GM06990 (cell line): ENCODE measurements around the gene INVS.

Source experiments
- DNase-seq: peaks from one replicate; pipeline ENCODE4 v3.0.0-alpha.2; 2011; ENCODE audit not compliant: insufficient read length; ENCODE audit errors: extremely low read depth
- H3K27me3 ChIP-seq: replicated peaks from 2 replicates; pipeline ENCODE4 v1.6.0; 2011; ENCODE audit warnings: low read length; ENCODE audit not compliant: control insufficient read depth, insufficient read depth
- H3K36me3 ChIP-seq: 2 replicates; pipeline ENCODE4 v1.5.1; 2011; ENCODE audit warnings: low read length; ENCODE audit not compliant: control insufficient read depth, insufficient read depth
- H3K4me3 ChIP-seq: replicated peaks from 2 replicates; pipeline ENCODE4 v1.5.1; 2011; ENCODE audit warnings: low read depth, mild to moderate bottlenecking, control low read depth, low read length
- TF ChIP-seq, protein P1 (sequence below): IDR thresholded peaks from 2 replicates; pipeline ENCODE4 v1.5.1; 2011; ENCODE audit warnings: low read length, control low read depth, mild to moderate bottlenecking, inconsistent platforms; ENCODE audit not compliant: insufficient read depth, poor library complexity, severe bottlenecking

INVS gene

GRCh38 chr9:100104314-100104713, 5.3 kb downstream of the INVS start:
- DNase-seq: no peak
- Histone ChIP-seq H3K27me3 (no peaks in the 10 kb centered on the region), H3K36me3 (peaks cover 4% of the 10 kb centered on the region), H3K4me3 (no peak overlapping the region)
- TF ChIP-seq, protein P1, sequence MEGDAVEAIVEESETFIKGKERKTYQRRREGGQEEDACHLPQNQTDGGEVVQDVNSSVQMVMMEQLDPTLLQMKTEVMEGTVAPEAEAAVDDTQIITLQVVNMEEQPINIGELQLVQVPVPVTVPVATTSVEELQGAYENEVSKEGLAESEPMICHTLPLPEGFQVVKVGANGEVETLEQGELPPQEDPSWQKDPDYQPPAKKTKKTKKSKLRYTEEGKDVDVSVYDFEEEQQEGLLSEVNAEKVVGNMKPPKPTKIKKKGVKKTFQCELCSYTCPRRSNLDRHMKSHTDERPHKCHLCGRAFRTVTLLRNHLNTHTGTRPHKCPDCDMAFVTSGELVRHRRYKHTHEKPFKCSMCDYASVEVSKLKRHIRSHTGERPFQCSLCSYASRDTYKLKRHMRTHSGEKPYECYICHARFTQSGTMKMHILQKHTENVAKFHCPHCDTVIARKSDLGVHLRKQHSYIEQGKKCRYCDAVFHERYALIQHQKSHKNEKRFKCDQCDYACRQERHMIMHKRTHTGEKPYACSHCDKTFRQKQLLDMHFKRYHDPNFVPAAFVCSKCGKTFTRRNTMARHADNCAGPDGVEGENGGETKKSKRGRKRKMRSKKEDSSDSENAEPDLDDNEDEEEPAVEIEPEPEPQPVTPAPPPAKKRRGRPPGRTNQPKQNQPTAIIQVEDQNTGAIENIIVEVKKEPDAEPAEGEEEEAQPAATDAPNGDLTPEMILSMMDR: no peak

- TF ChIP-seq, protein P1: no peak
- H3K27me3 ChIP-seq: no peaks in the 10 kb centered on the region
- no peak overlapping the region for H3K4me3 ChIP-seq
- peaks cover 4% of the 10 kb centered on the region for H3K36me3 ChIP-seq
- no peak for DNase-seq
Observed at GRCh38 chr9:100105861-100106260, 6.8 kb downstream of the INVS start.

DNA sequence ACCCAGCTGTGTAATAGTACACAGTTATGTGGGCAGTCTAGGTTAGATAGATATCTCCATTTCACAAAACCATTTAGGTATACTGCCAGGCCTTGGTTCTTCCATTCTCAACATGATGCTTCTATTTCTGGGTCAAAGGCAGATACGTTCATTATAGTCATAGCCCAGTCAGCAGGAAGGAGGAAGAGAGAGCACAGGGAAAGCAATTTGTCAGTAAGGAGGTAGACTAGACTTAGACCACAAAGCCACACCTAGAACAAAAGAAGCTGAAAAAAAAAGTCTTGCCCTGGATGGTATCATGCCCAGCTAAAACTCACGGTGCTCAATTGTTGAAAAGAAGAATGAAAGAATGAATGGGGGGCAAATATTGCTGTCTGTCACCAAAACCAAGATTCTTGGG, 7.6 kb downstream of the INVS start:
- H3K36me3 ChIP-seq: peaks cover 4% of the 10 kb centered on the region
- TF ChIP-seq, protein P1: no peak
- no peak for DNase-seq
- H3K4me3 ChIP-seq: no peak overlapping the region
- H3K27me3 ChIP-seq: no peaks in the 10 kb centered on the region

- TF ChIP-seq, protein P1: no peak
- DNase-seq: no peak
- Histone ChIP-seq H3K36me3 (peaks cover 2% of the 10 kb centered on the region), H3K27me3 (no peaks in the 10 kb centered on the region), H3K4me3 (no peak overlapping the region)
Observed at GRCh38 chr9:100108559-100108958, 9.5 kb downstream of the INVS start.

DNA sequence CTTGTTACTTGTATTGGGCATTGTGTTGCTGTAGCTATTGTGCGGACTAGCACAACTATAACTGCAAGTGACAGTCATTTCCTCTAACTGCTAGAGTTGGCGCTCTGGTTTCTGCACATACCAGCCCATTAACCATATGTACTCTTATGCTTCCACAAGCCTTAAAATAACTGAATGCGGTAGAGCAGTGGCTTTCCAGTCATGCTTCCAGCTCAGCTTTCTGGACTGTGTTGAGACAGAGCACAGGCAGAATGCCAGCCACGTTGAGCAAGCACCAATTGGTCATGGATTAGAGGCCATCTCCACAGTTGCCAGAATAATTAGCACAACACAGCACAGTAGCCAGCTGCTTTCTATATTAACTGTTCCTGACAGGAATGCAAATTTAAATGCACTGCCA, 12.2 kb downstream of the INVS start:
- no peaks in the 10 kb centered on the region; the same call in none of the 2 replicates for H3K36me3 ChIP-seq
- DNase-seq: no peak
- TF ChIP-seq, protein P1: no peak
- no peaks in the 10 kb centered on the region for H3K27me3 ChIP-seq
- H3K4me3 ChIP-seq: no peak overlapping the region

GRCh38 chr9:100112677-100113336, 13.8 kb downstream of the INVS start:
- TF ChIP-seq, protein P1: no peak
- Histone ChIP-seq H3K4me3 (no peak overlapping the region), H3K27me3 (no peaks in the 10 kb centered on the region), H3K36me3 (no peaks in the 10 kb centered on the region; the same call in none of the 2 replicates)
- no peak for DNase-seq
